Measurements from ENCODE around the gene DNPH1.

The DNPH1 gene

DNA sequence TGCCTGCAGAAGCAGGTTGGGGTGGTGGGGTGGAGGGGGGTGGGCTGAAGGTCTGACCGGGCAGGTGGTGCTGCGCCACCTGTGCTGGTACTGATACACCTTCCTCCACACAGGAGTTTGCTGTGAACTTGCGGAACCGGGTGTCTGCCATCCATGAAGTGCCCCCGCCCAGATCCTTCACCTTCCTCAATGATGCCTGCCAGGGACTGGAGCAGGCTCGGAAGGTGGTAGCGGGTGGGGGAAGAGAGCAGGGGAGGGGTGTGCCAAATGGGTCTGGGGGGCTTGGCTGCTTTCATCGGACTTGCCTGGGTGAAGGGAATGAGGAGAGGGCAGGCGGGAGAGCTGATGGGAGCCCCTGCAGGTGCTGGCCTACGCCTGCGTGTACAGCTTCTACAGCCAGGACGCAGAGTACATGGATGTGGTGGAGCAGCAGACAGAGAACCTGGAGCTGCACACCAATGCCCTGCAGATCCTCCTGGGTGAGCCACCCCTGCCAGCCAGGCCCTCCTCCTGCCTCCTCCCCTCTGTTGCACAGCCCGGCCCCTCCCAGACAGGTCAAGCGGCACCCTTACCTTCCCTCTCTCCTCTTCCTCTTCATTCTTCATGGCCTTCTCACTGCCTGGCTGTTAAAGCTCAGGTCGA is 6.7 kb downstream of the DNPH1 start:
- Histone ChIP-seq H3K4me1 (no peaks in the 10 kb centered on the region), H3K79me2 (no peaks in the 10 kb centered on the region), H3K27me3 (ENCODE audit: control insufficient read depth, insufficient read depth, low read length) (no peaks in the 10 kb centered on the region), H3K36me3 (ENCODE audit: control insufficient read depth, insufficient read depth, low read length) (no peaks in the 10 kb centered on the region), H3K4me2 (ENCODE audit: low read length) (no peak overlapping the region), H3K4me3 (ENCODE audit: low read depth, low read length) (no peak overlapping the region), H3K27ac (no peak overlapping the region), H3K9ac (no peak overlapping the region), H3K9me3 (ENCODE audit: control insufficient read depth, low read length) (no peaks in the 10 kb centered on the region), H2AFZ (no peak overlapping the region)
- TF ChIP-seq, protein P1, sequence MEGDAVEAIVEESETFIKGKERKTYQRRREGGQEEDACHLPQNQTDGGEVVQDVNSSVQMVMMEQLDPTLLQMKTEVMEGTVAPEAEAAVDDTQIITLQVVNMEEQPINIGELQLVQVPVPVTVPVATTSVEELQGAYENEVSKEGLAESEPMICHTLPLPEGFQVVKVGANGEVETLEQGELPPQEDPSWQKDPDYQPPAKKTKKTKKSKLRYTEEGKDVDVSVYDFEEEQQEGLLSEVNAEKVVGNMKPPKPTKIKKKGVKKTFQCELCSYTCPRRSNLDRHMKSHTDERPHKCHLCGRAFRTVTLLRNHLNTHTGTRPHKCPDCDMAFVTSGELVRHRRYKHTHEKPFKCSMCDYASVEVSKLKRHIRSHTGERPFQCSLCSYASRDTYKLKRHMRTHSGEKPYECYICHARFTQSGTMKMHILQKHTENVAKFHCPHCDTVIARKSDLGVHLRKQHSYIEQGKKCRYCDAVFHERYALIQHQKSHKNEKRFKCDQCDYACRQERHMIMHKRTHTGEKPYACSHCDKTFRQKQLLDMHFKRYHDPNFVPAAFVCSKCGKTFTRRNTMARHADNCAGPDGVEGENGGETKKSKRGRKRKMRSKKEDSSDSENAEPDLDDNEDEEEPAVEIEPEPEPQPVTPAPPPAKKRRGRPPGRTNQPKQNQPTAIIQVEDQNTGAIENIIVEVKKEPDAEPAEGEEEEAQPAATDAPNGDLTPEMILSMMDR (IDR thresholded peaks at IDR 0.05), result no peak

DNA sequence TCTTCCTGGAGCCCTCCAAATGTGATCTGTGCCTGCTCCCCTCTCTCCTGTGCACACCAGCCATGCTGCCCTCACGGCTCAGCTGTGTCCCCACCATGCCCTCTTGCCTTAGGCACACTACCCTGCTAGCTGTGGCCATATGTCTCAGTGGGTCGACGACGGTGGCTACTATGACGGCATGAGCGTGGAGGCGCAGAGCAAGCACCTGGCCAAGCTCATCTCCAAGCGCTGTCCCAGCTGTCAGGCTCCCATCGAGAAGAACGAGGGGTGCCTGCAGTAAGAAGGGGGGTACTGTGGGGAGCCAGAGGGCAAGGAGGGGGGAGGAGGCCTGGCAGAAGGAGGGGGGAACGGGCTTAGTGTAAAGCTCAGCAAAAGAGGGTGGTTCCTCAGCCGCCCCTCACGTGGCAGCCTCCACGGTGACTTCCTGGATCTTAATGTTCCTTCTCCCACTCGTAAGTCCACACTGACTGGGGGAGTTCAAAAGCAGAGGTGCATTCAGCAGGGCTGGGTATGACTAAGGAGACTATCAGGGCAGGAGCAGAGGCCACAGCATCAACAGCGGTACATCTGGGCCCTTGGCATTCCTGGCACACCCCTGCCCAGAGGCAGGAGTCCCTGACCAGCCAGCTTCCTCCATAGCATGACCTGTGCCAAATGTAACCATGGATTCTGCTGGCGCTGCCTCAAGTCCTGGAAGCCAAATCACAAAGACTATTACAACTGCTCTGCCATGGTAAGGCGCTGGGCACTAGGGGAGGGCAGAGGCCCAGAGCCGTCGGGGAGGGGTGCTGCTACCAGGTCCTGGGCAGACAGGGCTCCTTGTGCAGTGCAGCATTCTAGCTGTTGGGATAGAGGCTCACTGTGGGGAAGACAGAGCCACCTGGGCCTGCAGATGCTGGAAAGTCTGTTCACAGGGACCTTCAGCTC is 8.0 kb downstream of the DNPH1 start:
- H3K36me3 ChIP-seq (ENCODE audit: control insufficient read depth, insufficient read depth, low read length), result no peaks in the 10 kb centered on the region
- no peak overlapping the region for H3K4me2 ChIP-seq (ENCODE audit: low read length)
- TF ChIP-seq, protein P1 (IDR thresholded peaks at IDR 0.05), result no peak
- no peaks in the 10 kb centered on the region for H3K27me3 ChIP-seq (ENCODE audit: control insufficient read depth, insufficient read depth, low read length)
- H3K9me3 ChIP-seq (ENCODE audit: control insufficient read depth, low read length), result no peaks in the 10 kb centered on the region
- no peak overlapping the region for H2AFZ ChIP-seq
- no peak overlapping the region for H3K4me3 ChIP-seq (ENCODE audit: low read depth, low read length)
- H3K9ac ChIP-seq, result no peak overlapping the region
- H3K79me2 ChIP-seq, result no peaks in the 10 kb centered on the region
- no peaks in the 10 kb centered on the region for H3K4me1 ChIP-seq
- H3K27ac ChIP-seq, result no peak overlapping the region

DNA sequence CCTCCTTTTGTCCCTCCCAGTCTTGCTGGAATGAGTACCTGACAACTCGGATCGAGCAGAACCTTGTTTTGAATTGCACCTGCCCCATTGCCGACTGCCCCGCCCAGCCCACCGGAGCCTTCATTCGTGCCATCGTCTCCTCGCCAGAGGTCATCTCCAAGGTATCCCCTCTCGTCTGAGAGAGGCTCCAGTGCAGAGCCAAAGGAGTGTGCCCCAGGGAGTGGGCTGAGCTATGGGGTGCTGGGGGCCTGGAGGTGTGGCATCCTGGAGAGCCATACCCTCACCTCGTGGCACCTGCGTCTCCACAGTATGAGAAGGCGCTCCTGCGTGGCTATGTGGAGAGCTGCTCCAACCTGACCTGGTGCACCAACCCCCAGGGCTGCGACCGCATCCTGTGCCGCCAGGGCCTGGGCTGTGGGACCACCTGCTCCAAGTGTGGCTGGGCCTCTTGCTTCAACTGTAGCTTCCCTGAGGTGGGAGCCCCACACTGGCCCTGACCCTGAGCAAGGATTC is 8.8 kb downstream of the DNPH1 start:
- Histone ChIP-seq H3K36me3 (ENCODE audit: control insufficient read depth, insufficient read depth, low read length) (no peaks in the 10 kb centered on the region), H3K4me1 (no peaks in the 10 kb centered on the region), H2AFZ (no peak overlapping the region), H3K27me3 (ENCODE audit: control insufficient read depth, insufficient read depth, low read length) (no peaks in the 10 kb centered on the region), H3K9me3 (ENCODE audit: control insufficient read depth, low read length) (no peaks in the 10 kb centered on the region), H3K79me2 (no peaks in the 10 kb centered on the region), H3K9ac (no peak overlapping the region), H3K4me3 (ENCODE audit: low read depth, low read length) (no peak overlapping the region), H3K4me2 (ENCODE audit: low read length) (no peak overlapping the region), H3K27ac (no peak overlapping the region)
- TF ChIP-seq, protein P1 (IDR thresholded peaks at IDR 0.05), result no peak

DNA sequence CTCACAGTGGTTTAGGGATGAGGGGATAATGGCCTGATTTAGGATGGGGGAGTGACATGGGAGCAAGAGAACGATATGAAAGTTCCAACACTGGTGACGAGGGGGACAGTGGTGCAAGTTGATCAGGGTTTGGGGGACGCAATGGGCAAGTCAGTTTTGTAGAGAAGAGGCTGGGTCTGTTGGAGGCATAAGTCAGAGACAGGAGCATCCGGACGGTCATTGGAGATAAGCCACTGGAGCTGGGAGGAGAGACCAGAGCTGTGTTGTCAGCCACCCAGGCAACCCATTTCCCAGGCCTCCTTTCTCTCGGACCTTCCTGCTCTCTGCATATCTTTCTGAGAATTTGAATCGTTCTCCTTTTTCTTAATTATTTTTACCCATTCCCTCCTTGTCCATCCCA is 9.5 kb downstream of the DNPH1 start:
- no peak overlapping the region for H3K27ac ChIP-seq
- no peaks in the 10 kb centered on the region for H3K79me2 ChIP-seq
- H3K9me3 ChIP-seq (ENCODE audit: control insufficient read depth, low read length), result no peaks in the 10 kb centered on the region
- no peak overlapping the region for H3K9ac ChIP-seq
- H3K4me3 ChIP-seq (ENCODE audit: low read depth, low read length), result no peak overlapping the region
- H2AFZ ChIP-seq, result no peak overlapping the region
- TF ChIP-seq, protein P1 (IDR thresholded peaks at IDR 0.05), result no peak
- H3K27me3 ChIP-seq (ENCODE audit: control insufficient read depth, insufficient read depth, low read length), result no peaks in the 10 kb centered on the region
- no peak overlapping the region for H3K4me2 ChIP-seq (ENCODE audit: low read length)
- H3K4me1 ChIP-seq, result no peaks in the 10 kb centered on the region
- H3K36me3 ChIP-seq (ENCODE audit: control insufficient read depth, insufficient read depth, low read length), result no peaks in the 10 kb centered on the region

Measured in parathyroid adenoma (tissue), 2 donors.